H1 (cell line): ENCODE results near the gene LBR. TPM values are rescaled to one million over a fixed set of nuclear protein-coding genes. Genes with fewer than 3 reads are reported as not detected.

ENCODE experiments used
- CTCF ChIA-PET: fragments of 300-600 bp; sonication (Branson Sonifier 250); formaldehyde crosslinking; loops from one replicate; lab custom pipeline; 2021; ENCODE audit not compliant: partially characterized antibody; lab: Charles Lee
- POLR2A ChIA-PET: fragments of 300-600 bp; sonication (Branson Sonifier 250); formaldehyde crosslinking; loops from one replicate; lab custom pipeline; 2021; ENCODE audit warnings: inconsistent platforms; ENCODE audit not compliant: partially characterized antibody; lab: Charles Lee
- DNase-seq, 2 experiments: peaks; one replicate each; pipeline versions ENCODE4 v3.0.0 to v3.0.0-alpha.2; 2010 to 2022; ENCODE audit warnings: low spot score in 2 of 2, low read depth in 1 of 2, mixed read lengths in 1 of 2
- FAIRE-seq: peaks from 2 replicates; lab custom pipeline; 2011; peaks lifted over from hg19 to GRCh38; lab: Jason Lieb, UNC
- H2AFZ ChIP-seq: 2 replicates; pipeline ENCODE4 v1.8.1; 2012; ENCODE audit warnings: low read length, inconsistent platforms
- H2AK5ac ChIP-seq: 2 replicates; pipeline ENCODE4 v1.6.1; 2013; ENCODE audit warnings: low read depth, low read length
- H2BK120ac ChIP-seq: replicated peaks from 2 replicates; pipeline ENCODE3; 2013; ENCODE audit warnings: low read depth, low read length, inconsistent platforms
- H2BK12ac ChIP-seq: 2 replicates; pipeline ENCODE4 v1.6.1; 2013; ENCODE audit warnings: low read depth, low read length
- H2BK15ac ChIP-seq: 2 replicates; pipeline ENCODE4 v1.6.1; 2013; ENCODE audit warnings: low read length
- H2BK20ac ChIP-seq: 2 replicates; pipeline ENCODE4 v1.6.1; 2013; ENCODE audit warnings: low read length
- H2BK5ac ChIP-seq: 2 replicates; pipeline ENCODE4 v1.6.1; 2013; ENCODE audit warnings: low read depth, low read length
- H3K14ac ChIP-seq: 2 replicates; pipeline ENCODE4 v1.6.1; 2013; ENCODE audit warnings: inconsistent platforms; ENCODE audit not compliant: insufficient read length
- H3K18ac ChIP-seq: 2 replicates; pipeline ENCODE4 v1.6.1; 2013; ENCODE audit warnings: low read length; ENCODE audit errors: extremely low read depth
- H3K23ac ChIP-seq: 2 replicates; pipeline ENCODE4 v1.6.1; 2013; ENCODE audit warnings: inconsistent platforms; ENCODE audit not compliant: insufficient read length
- H3K23me2 ChIP-seq: 2 replicates; pipeline ENCODE4 v1.6.1; 2013; ENCODE audit warnings: low read depth, low read length
- H3K27ac ChIP-seq: 2 replicates; pipeline ENCODE4 v1.6.1; 2011; ENCODE audit warnings: low read depth, low read length, inconsistent platforms
- H3K27me3 ChIP-seq, 4 experiments: replicated peaks in 1 of 4; 1 replicate in 1 of 4; 2 replicates in 3 of 4; pipeline versions ENCODE4 v1.6.1 to v1.8.1; 2011 to 2013; ENCODE audit warnings: low read length in 3 of 4, mild to moderate bottlenecking in 3 of 4, inconsistent platforms in 2 of 4, mixed read lengths in 2 of 4, moderate library complexity in 1 of 4; ENCODE audit not compliant: control insufficient read depth in 3 of 4, insufficient read depth in 3 of 4; ENCODE audit errors: extremely low read depth in 1 of 4
- H3K36me3 ChIP-seq, 4 experiments: 2 replicates each; pipeline versions ENCODE4 v1.6.1 to v1.8.1; 2011 to 2013; ENCODE audit warnings: mild to moderate bottlenecking in 4 of 4, low read length in 3 of 4, moderate library complexity in 2 of 4, control low read depth in 1 of 4, inconsistent platforms in 1 of 4; ENCODE audit not compliant: insufficient read depth in 4 of 4, control insufficient read depth in 2 of 4
- H3K4ac ChIP-seq: replicated peaks from 2 replicates; pipeline ENCODE3; 2013; ENCODE audit warnings: low read length, low read depth, mixed read lengths, inconsistent platforms; ENCODE audit not compliant: insufficient read length
- H3K4me1 ChIP-seq, 4 experiments: replicated peaks in 1 of 4; 1 replicate in 1 of 4; 2 replicates in 3 of 4; pipeline versions ENCODE4 v1.6.1 to v1.8.1; 2011 to 2013; ENCODE audit warnings: low read length in 3 of 4, inconsistent platforms in 2 of 4, mixed read lengths in 1 of 4; ENCODE audit not compliant: insufficient read depth in 4 of 4, control insufficient read depth in 3 of 4
- H3K4me2 ChIP-seq, 2 experiments: 2 replicates each; pipeline versions ENCODE4 v1.6.1 to v1.8.1; 2011 to 2013; ENCODE audit warnings: low read depth in 2 of 2, low read length in 2 of 2, control low read depth in 1 of 2, inconsistent platforms in 1 of 2, mild to moderate bottlenecking in 1 of 2; ENCODE audit not compliant: insufficient read depth in 1 of 2
- H3K4me3 ChIP-seq, 4 experiments: fragments of 200-600, 300-600 bp in 1 of 4; sonication (generic), shearing (Covaris generic), sonication (Bioruptor Twin) in 1 of 4; 2 replicates each; pipeline versions ENCODE4 v1.5.1 to v1.8.1; 2011 to 2016; ENCODE audit warnings: low read length in 4 of 4, low read depth in 3 of 4, control low read depth in 2 of 4, inconsistent platforms in 2 of 4, mild to moderate bottlenecking in 2 of 4, mixed read lengths in 1 of 4, moderate library complexity in 1 of 4; ENCODE audit not compliant: insufficient read depth in 2 of 4; ENCODE audit errors: extremely low read depth in 1 of 4
- H3K56ac ChIP-seq: replicated peaks from 2 replicates; pipeline ENCODE3; 2013; ENCODE audit warnings: low read depth, mild to moderate bottlenecking, mixed read lengths, low read length, inconsistent platforms; ENCODE audit not compliant: insufficient read length
- H3K79me1 ChIP-seq: 2 replicates; pipeline ENCODE4 v1.6.1; 2013; ENCODE audit warnings: low read depth, low read length, control low read depth
- H3K79me2 ChIP-seq, 2 experiments: 2 replicates each; pipeline versions ENCODE4 v1.6.1 to v1.8.1; 2012 to 2013; ENCODE audit warnings: low read length in 2 of 2, mild to moderate bottlenecking in 2 of 2, inconsistent platforms in 1 of 2; ENCODE audit not compliant: insufficient read depth in 2 of 2, control insufficient read depth in 1 of 2
- H3K9ac ChIP-seq, 4 experiments: replicated peaks in 1 of 4; 1 replicate in 1 of 4; 2 replicates in 3 of 4; pipeline versions ENCODE4 v1.6.1 to v1.8.1; 2011 to 2013; ENCODE audit warnings: low read depth in 3 of 4, low read length in 3 of 4, control low read depth in 2 of 4, mild to moderate bottlenecking in 2 of 4, moderate library complexity in 2 of 4, inconsistent platforms in 1 of 4; ENCODE audit errors: extremely low read depth in 1 of 4
- H3K9me3 ChIP-seq, 2 experiments: 2 replicates each; pipeline versions ENCODE4 v1.6.1 to v1.8.1; 2012 to 2013; ENCODE audit warnings: mild to moderate bottlenecking in 2 of 2, moderate library complexity in 2 of 2, control low read depth in 1 of 2, inconsistent platforms in 1 of 2, low read depth in 1 of 2, low read length in 1 of 2, mixed read lengths in 1 of 2; ENCODE audit not compliant: insufficient read depth in 2 of 2
- H4K20me1 ChIP-seq, 2 experiments: replicated peaks in 1 of 2; 2 replicates each; pipeline versions ENCODE3 to v1.8.1; 2011 to 2013; ENCODE audit warnings: inconsistent platforms in 2 of 2, low read length in 2 of 2, mild to moderate bottlenecking in 1 of 2; ENCODE audit not compliant: insufficient read depth in 2 of 2, control insufficient read depth in 1 of 2
- H4K5ac ChIP-seq: 2 replicates; pipeline ENCODE4 v1.6.1; 2013; ENCODE audit warnings: low read length, low read depth, mixed read lengths, inconsistent platforms; ENCODE audit not compliant: insufficient read length
- H4K8ac ChIP-seq: 2 replicates; pipeline ENCODE4 v1.8.0; 2013; ENCODE audit warnings: mild to moderate bottlenecking, moderate library complexity, low read length, inconsistent platforms; ENCODE audit not compliant: insufficient read depth; ENCODE audit errors: extremely low read depth
- H4K91ac ChIP-seq: replicated peaks from 2 replicates; pipeline ENCODE3; 2013; ENCODE audit warnings: low read length, mixed read lengths, inconsistent platforms; ENCODE audit not compliant: insufficient read length
- BCL11A ChIP-seq, 2 experiments: IDR thresholded peaks; one replicate each; pipeline ENCODE4 v1.6.1; 2011; ENCODE audit warnings: low read depth in 2 of 2, low read length in 2 of 2, mild to moderate bottlenecking in 2 of 2
- EGR1 ChIP-seq: IDR thresholded peaks from 2 replicates; pipeline ENCODE4 v1.6.1; 2011; ENCODE audit warnings: low read depth, low read length, borderline replicate concordance
- HDAC6 ChIP-seq: IDR thresholded peaks from one replicate; pipeline ENCODE4 v1.7.1; 2012; ENCODE audit warnings: low read depth, mild to moderate bottlenecking, inconsistent platforms, low read length, moderate library complexity
- JUN ChIP-seq: IDR thresholded peaks from 2 replicates; pipeline ENCODE4 v1.6.1; 2011; ENCODE audit warnings: low read depth, mild to moderate bottlenecking, improper control_type of control experiment, low read length
- KDM4A ChIP-seq: IDR thresholded peaks from one replicate; pipeline ENCODE4 v1.7.1; 2012; ENCODE audit warnings: low read depth, mild to moderate bottlenecking, moderate library complexity, low read length, inconsistent platforms; ENCODE audit not compliant: severe bottlenecking
- POLR2A ChIP-seq, 2 experiments: IDR thresholded peaks; 1 replicate in 1 of 2; 2 replicates in 1 of 2; pipeline ENCODE4 v1.6.1; 2011; ENCODE audit warnings: low read depth in 2 of 2, low read length in 2 of 2, mild to moderate bottlenecking in 2 of 2; ENCODE audit errors: control extremely low read depth in 1 of 2
- WGBS, 2 experiments: shearing (Covaris generic) in 1 of 2; methylation state at CpG; one replicate each; pipeline versions ENCODE4 v1.1.6 to v1.1.7; 2013 to 2015; ENCODE audit warnings: low lambda C conversion rate in 2 of 2, mixed read lengths in 2 of 2, inconsistent platforms in 1 of 2, low coverage in 1 of 2, missing lambda C conversion rate in 1 of 2; ENCODE audit not compliant: insufficient replicate concordance in 2 of 2, insufficient coverage in 1 of 2, insufficient read length in 1 of 2; ENCODE audit errors: extremely low coverage in 1 of 2, missing lambda C conversion rate in 1 of 2; 5-methylcytosine and 5-hydroxymethylcytosine counted together
- polyA plus RNA-seq, 7 experiments: library from polyadenylated mRNA; depleted of rRNA in 3 of 7; stranded (reverse) in 5 of 7; unstranded in 2 of 7; fragments of >200 nt in 5 of 7; fragments of 200-250 nt in 2 of 7; gene quantifications; 1 replicate in 5 of 7; 2 replicates in 1 of 7; 4 replicates in 1 of 7; pipeline versions ENCODE4 v1.2.1 to v1.2.3, GENCODE V29; 2011 to 2013; ENCODE audit warnings: missing spikeins in 2 of 7, mixed read lengths in 2 of 7
- total RNA-seq: library from RNA; stranded (reverse); fragmentation: NEBNext Ultra II Directional; extraction: Animal tissue kit (Norgen Biotek cat#: 25700); gene quantifications from 2 replicates; pipeline ENCODE4 v1.2.1, GENCODE V29; 2021
- TF ChIP-seq, protein P1 (sequence below): IDR thresholded peaks from 2 replicates; pipeline ENCODE4 v1.6.1; 2011; ENCODE audit warnings: low read length, improper control_type of control experiment

The LBR gene
- total and polyA plus RNA-seq, 2 of the 8 experiments (the other 6 are each of a cell fraction or from before 2014, with no cell fraction given) = 32.1 to 89.8 TPM

- Histone ChIP-seq H3K14ac (no peak overlapping the region), H3K27me3 (no peaks in the 10 kb centered on the region; a peak in 1 of 7 replicates), H3K79me2 (no peaks in the 10 kb centered on the region), H3K23ac (no peak overlapping the region), H4K5ac (no peak overlapping the region), H2BK120ac (no peak overlapping the region), H3K18ac (no peak overlapping the region), H2AK5ac (no peak overlapping the region), H4K8ac (no peak overlapping the region; the same call in 1 of the 2 replicates), H3K56ac (no peak overlapping the region), H2BK12ac (no peak overlapping the region), H3K23me2 (no peaks in the 10 kb centered on the region), H4K20me1 (no peaks in the 10 kb centered on the region), H3K79me1 (no peaks in the 10 kb centered on the region), H3K4me2 (no peak overlapping the region), H2BK5ac (no peak overlapping the region), H2BK15ac (no peak overlapping the region), H3K4me1 (peaks cover 0 to 8% (median 3%) of the 10 kb centered on the region in 4 experiments; a peak in 3 of 7 replicates), H3K36me3 (no peaks in the 10 kb centered on the region), H3K4ac (no peak overlapping the region), H4K91ac (no peak overlapping the region), H2BK20ac (no peak overlapping the region), H3K9me3 (no peaks in the 10 kb centered on the region), H3K27ac (no peak overlapping the region), H3K9ac (no peak overlapping the region), H2AFZ (no peak overlapping the region), H3K4me3 (no peak overlapping the region)
- DNase-seq = no peak
- 89% methylated on average over 3 of the region's 3 CpGs; no CpG with 5 or more reads in 1 of the 2 experiments for WGBS, 2 experiments
- POLR2A ChIA-PET = no interaction called here
- TF ChIP-seq, protein P1, sequence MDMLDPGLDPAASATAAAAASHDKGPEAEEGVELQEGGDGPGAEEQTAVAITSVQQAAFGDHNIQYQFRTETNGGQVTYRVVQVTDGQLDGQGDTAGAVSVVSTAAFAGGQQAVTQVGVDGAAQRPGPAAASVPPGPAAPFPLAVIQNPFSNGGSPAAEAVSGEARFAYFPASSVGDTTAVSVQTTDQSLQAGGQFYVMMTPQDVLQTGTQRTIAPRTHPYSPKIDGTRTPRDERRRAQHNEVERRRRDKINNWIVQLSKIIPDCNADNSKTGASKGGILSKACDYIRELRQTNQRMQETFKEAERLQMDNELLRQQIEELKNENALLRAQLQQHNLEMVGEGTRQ = no peak
- no peak for TF ChIP-seq JUN
- no peak for TF ChIP-seq POLR2A (IDR thresholded peaks at IDR 0.05; ENCODE audit: control extremely low read depth in 1 of 2, low read depth in 2 of 2, low read length in 2 of 2)
- no peak for TF ChIP-seq BCL11A (IDR thresholded peaks at IDR 0.05; ENCODE audit: low read depth in 2 of 2, low read length in 2 of 2)
- no peak for TF ChIP-seq HDAC6
- TF ChIP-seq KDM4A = no peak
- TF ChIP-seq EGR1 = no peak
- CTCF ChIA-PET = interaction anchor here (0.6 to 3.9 kb wide), 14 partner anchors 9 to 335 kb away, joined by 3 to 17 read pairs (median 4); partner anchors contain the start of genes LBR and SRP9
- FAIRE-seq = no peak
Measured at GRCh38 chr1:225442123-225442505, 14.3 kb upstream of the LBR start.
